HepG2 (cell line): Measurements from ENCODE around the gene ZBTB43.

Experiments
- CHD4 ChIP-seq: fragments of 200-600 bp; sonication (generic); IDR thresholded peaks from 2 replicates; pipeline ENCODE4 v1.7.0; 2017; ENCODE audit warnings: mild to moderate bottlenecking, low read length, borderline replicate concordance
- CTCF ChIP-seq: sonication (generic); formaldehyde crosslinking; IDR thresholded peaks from 2 replicates; pipeline ENCODE4 v1.5.0; 2020; ENCODE audit warnings: mild to moderate bottlenecking, missing genetic modification reagents, moderate library complexity
- HNRNPLL ChIP-seq: fragments of 200-400 bp; formaldehyde crosslinking; IDR thresholded peaks from 2 replicates; pipeline ENCODE4 v1.6.1; 2017; ENCODE audit warnings: mild to moderate bottlenecking, low read depth, low read length; ENCODE audit not compliant: poor library complexity, severe bottlenecking
- MYC ChIP-seq: sonication (generic); formaldehyde crosslinking; IDR thresholded peaks from 2 replicates; pipeline ENCODE4 v1.9.0; 2021; ENCODE audit warnings: missing genetic modification reagents, borderline replicate concordance
- MYPOP ChIP-seq: sonication (generic); formaldehyde crosslinking; IDR thresholded peaks from 2 replicates; pipeline ENCODE4 v1.8.1; 2023; ENCODE audit warnings: mild to moderate bottlenecking, moderate library complexity, missing genetic modification reagents
- NR3C1 ChIP-seq: sonication (generic); formaldehyde crosslinking; IDR thresholded peaks from 2 replicates; pipeline ENCODE4 v1.4.0; 2020; ENCODE audit warnings: missing genetic modification reagents
- POLR2A ChIP-seq, 2 experiments: IDR thresholded peaks; 2 replicates each; pipeline ENCODE4 v1.6.1; 2011; ENCODE audit warnings: low read depth in 2 of 2, low read length in 2 of 2, mild to moderate bottlenecking in 1 of 2, moderate library complexity in 1 of 2; ENCODE audit not compliant: insufficient read depth in 1 of 2
- ZKSCAN5 ChIP-seq: sonication (generic); formaldehyde crosslinking; IDR thresholded peaks from 2 replicates; pipeline ENCODE4 v1.5.1; 2020; ENCODE audit warnings: mild to moderate bottlenecking, missing genetic modification reagents
- ZNF317 ChIP-seq: sonication (generic); formaldehyde crosslinking; IDR thresholded peaks from 2 replicates; pipeline ENCODE4 v1.5.0; 2020; ENCODE audit warnings: mild to moderate bottlenecking, missing genetic modification reagents
- ZSCAN30 ChIP-seq: sonication (generic); formaldehyde crosslinking; IDR thresholded peaks from 2 replicates; pipeline ENCODE4 v1.5.0; 2020; ENCODE audit warnings: mild to moderate bottlenecking, missing genetic modification reagents

DNA sequence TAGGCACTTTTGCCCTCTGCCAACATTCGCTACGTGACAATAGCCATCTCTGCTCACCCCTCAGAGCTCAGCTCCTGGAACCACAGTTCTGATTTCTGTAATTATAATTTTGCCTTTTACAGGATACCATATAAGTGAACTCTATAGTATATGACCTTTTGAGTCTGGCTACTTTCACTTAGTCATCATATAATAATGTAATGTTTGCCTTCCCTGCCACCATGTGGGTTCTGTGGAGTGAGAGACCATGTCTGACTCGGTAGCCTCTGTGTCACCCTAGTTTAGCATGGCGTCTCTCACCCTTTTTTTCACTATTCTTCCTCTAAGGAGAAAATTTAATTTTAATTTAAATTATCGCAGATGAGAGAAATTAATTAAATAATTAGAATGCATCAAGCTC, 28.9 kb upstream of the ZBTB43 start:
- TF ChIP-seq MYC (CRISPR knock-in tag) = no peak
- no peak for TF ChIP-seq CTCF (CRISPR knock-in tag)
- no peak for TF ChIP-seq ZNF317 (CRISPR knock-in tag)
- TF ChIP-seq POLR2A (IDR thresholded peaks at IDR 0.05; ENCODE audit: insufficient read depth in 1 of 2, low read depth in 2 of 2, low read length in 2 of 2) = no peak
- TF ChIP-seq ZKSCAN5 = no peak
- TF ChIP-seq MYPOP = no peak
- no peak for TF ChIP-seq CHD4
- no peak for TF ChIP-seq NR3C1 (CRISPR knock-in tag)
- no peak for TF ChIP-seq ZSCAN30 (CRISPR knock-in tag)
- TF ChIP-seq HNRNPLL = no peak
